ENCODE measurements around the gene CFAP61. TPM values are rescaled to one million over a fixed set of nuclear protein-coding genes. Genes with fewer than 3 reads are reported as not detected.

The CFAP61 gene
- polyA plus RNA-seq, 3 donors from 2014 or later = 1.3 to 3.2 TPM; not detected in 1

GRCh38 chr20:20375862-20376261 lies 323.5 kb downstream of the CFAP61 start:
- H3K4me3 Mint-ChIP-seq = no peak overlapping the region
- H3K4me1 Mint-ChIP-seq = no peaks in the 10 kb centered on the region
- no peaks in the 10 kb centered on the region for H3K9me3 Mint-ChIP-seq
- no peak overlapping the region for H3K27ac Mint-ChIP-seq
- H3K36me3 Mint-ChIP-seq = no peaks in the 10 kb centered on the region
- H3K27me3 Mint-ChIP-seq (ENCODE audit: low read depth in 3 of 3) = peaks cover 3 to 25% (median 12%) of the 10 kb centered on the region in 3 donors
- no peak for DNase-seq

DNA sequence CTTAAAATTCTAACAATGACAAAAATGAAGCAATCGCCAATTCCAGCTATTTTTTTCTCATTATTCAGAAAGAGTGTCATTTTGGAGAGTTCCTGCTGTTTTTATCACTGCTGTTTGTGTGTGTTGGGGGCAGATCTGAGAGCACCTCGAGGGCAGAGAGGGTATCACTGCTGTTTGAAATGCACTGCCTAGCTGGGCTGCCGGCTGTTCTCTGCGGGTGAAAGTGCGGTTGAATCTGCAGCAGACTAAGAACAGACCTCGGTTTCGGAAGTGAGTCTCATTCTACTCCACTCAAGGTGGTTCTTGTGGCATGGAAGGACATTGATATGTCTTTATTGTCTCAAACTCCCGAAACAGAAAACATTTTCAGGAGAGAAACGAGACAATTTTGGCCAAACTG lies 333.9 kb downstream of the CFAP61 start:
- Mint-ChIP-seq H3K4me1 (no peaks in the 10 kb centered on the region), H3K27me3 (ENCODE audit: low read depth in 3 of 3) (peaks cover 0 to 1% (median 0%) of the 10 kb centered on the region in 3 donors), H3K9me3 (no peaks in the 10 kb centered on the region), H3K4me3 (no peak overlapping the region), H3K36me3 (peaks cover 0 to 8% (median 0%) of the 10 kb centered on the region in 3 donors), H3K27ac (no peak overlapping the region)
- DNase-seq = no peak

- peaks cover 5 to 18% (median 9%) of the 10 kb centered on the region in 3 donors for H3K36me3 Mint-ChIP-seq
- H3K27ac Mint-ChIP-seq = no peak overlapping the region
- H3K4me3 Mint-ChIP-seq = no peak overlapping the region
Measured at GRCh38 chr20:20390393-20390792, 338.1 kb downstream of the CFAP61 start.

DNA sequence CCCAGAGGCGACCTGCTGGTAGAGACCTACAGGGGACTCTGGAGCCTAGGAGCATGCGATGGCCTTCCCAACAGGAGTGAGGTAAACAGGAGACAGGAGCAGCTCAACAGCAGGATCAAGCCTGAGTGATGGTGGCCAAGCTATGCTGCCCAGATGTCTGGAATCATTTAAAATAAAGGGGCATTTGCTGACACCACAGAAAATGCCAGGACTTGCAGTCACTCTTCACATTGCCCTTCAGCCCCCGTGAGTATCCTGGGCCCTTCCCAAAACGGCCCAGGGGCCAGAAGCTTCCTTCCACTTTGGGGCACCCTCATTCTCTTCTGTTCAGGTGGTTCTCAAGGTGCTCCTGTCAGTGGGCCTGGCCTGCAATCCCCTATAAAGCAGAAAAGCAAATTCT lies 338.8 kb downstream of the CFAP61 start:
- no peak for DNase-seq
- no peak overlapping the region for H3K27ac Mint-ChIP-seq
- no peaks in the 10 kb centered on the region for H3K9me3 Mint-ChIP-seq
- H3K4me1 Mint-ChIP-seq = no peaks in the 10 kb centered on the region
- peaks cover 5 to 18% (median 9%) of the 10 kb centered on the region in 3 donors for H3K36me3 Mint-ChIP-seq
- peaks cover 0 to 2% (median 0%) of the 10 kb centered on the region in 3 donors for H3K27me3 Mint-ChIP-seq (ENCODE audit: low read depth in 3 of 3)
- no peak overlapping the region for H3K4me3 Mint-ChIP-seq

More at GRCh38 chr20:20390393-20390792, 338.1 kb downstream of the CFAP61 start:
- H3K4me1 Mint-ChIP-seq = no peaks in the 10 kb centered on the region
- no peaks in the 10 kb centered on the region for H3K9me3 Mint-ChIP-seq
- no peak for DNase-seq
- peaks cover 0 to 2% (median 0%) of the 10 kb centered on the region in 3 donors for H3K27me3 Mint-ChIP-seq (ENCODE audit: low read depth in 3 of 3)

DNA sequence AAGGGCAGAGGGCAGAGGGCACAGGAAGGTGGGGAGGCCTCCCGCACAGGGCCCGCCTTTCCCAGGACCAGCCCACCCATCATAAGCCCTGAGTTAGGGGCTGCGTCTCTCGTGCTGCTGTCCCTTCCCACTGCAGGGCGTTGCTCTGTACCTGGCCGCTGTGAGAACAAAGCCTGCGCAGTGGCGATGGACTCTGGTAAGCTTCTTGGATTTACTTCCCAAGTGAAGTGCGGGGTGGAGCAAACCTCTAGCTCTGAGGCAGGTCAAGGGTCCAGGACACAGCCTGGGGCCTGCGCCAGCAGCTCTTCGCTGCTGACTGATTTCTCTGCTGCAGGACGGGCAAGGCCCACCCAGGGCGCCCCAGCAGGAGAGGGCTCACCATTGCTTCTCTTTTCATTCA lies 339.4 kb downstream of the CFAP61 start:
- Mint-ChIP-seq H3K36me3 (peaks cover 7 to 21% (median 9%) of the 10 kb centered on the region in 3 donors), H3K27ac (peak overlapping the region in 1 of 6 donors; percentile 78), H3K27me3 (ENCODE audit: low read depth in 3 of 3) (peaks cover 0 to 2% (median 0%) of the 10 kb centered on the region in 3 donors), H3K4me3 (no peak overlapping the region), H3K9me3 (no peaks in the 10 kb centered on the region), H3K4me1 (no peaks in the 10 kb centered on the region)
- DNase-seq = no peak

DNA sequence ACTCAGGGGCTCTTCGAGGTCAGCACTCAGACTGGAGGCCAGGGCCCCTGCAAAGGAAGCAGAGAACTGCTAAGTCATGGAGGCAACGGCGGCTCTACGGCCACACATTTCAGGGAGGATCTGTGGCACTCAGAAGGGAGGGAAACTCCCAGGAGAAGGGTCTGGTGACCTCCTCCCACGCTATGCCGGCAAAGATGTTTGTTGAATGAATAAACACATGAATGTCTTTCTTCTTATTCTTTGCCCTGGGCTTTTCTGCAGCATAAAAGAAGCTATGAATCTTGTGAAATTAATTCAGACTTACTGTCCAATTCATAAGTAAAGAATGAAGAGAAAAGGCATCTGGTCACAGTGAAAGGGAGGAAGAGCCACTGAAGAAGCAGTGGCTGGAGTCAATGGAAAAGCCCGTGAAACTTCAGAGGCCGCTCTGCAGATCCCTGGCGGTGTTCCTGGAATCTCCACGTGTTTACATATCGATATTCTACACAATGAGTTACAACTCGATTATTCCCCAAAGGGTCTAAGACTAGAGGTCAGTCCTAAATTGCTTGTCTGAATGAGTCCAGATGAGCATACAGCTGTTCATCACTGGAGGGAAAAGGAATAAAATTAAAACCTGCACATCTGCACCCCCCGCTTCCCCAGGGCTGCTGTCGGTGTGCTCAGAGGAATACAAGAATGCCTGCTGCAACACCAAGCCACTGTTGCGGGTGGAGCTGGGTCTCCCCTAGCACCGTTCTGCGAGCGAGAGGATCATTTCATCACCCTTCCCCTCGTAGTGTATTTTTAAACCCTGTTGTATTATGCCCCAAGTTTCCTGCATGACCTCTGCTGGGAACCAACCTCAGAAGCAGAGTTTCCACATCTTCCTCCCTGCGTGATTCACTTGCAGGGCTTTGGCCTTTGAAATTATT lies 341.1 kb downstream of the CFAP61 start:
- peaks cover 8 to 22% (median 9%) of the 10 kb centered on the region in 3 donors for H3K36me3 Mint-ChIP-seq
- no peak overlapping the region for H3K4me3 Mint-ChIP-seq
- DNase-seq = no peak
- no peaks in the 10 kb centered on the region for H3K9me3 Mint-ChIP-seq
- peaks cover 0 to 2% (median 0%) of the 10 kb centered on the region in 3 donors for H3K27me3 Mint-ChIP-seq (ENCODE audit: low read depth in 3 of 3)
- H3K4me1 Mint-ChIP-seq = no peaks in the 10 kb centered on the region
- no peak overlapping the region for H3K27ac Mint-ChIP-seq

GRCh38 chr20:20395087-20395486 lies 342.8 kb downstream of the CFAP61 start:
- Mint-ChIP-seq H3K27ac (no peak overlapping the region), H3K36me3 (peaks cover 8 to 23% (median 9%) of the 10 kb centered on the region in 3 donors), H3K4me3 (no peak overlapping the region), H3K27me3 (ENCODE audit: low read depth in 3 of 3) (peaks cover 0 to 2% (median 0%) of the 10 kb centered on the region in 3 donors), H3K9me3 (no peaks in the 10 kb centered on the region), H3K4me1 (no peaks in the 10 kb centered on the region)
- DNase-seq = no peak

DNA sequence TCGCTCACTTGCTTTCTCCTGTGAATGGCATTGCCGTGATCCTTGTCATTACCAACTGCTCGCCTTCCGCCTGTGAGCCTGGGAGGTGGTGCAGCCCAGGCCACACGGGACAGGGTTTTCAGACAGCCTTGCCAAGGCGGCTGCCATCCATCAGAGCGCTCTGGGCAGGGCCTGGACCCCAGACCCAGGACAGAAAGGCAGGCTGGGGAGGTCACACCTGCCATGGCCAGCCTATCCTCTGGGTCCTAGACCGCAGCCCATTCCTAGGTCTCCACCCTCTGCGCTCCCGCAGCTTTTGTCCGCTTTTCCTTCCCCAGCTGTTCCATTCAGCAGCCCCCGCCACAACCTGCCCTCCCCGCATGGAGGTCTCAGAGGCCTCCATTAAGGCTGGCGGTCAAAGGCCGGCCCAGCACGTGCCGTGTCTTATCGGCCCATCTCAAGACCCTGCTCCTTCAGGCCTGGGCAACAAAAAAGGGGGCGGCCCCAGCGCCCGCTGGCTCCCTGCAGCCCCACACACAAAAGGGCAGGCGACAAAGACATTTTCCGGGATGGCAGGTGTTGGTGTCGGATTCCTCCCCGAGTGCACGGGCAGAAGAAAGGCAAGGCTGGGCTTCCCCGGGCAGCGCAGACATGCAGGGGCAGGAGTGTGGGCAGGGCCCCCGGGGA lies 343.7 kb downstream of the CFAP61 start:
- peaks cover 0 to 2% (median 0%) of the 10 kb centered on the region in 3 donors for H3K27me3 Mint-ChIP-seq (ENCODE audit: low read depth in 3 of 3)
- H3K9me3 Mint-ChIP-seq = no peaks in the 10 kb centered on the region
- H3K36me3 Mint-ChIP-seq = peaks cover 8 to 19% (median 9%) of the 10 kb centered on the region in 3 donors
- no peaks in the 10 kb centered on the region for H3K4me1 Mint-ChIP-seq
- no peak for DNase-seq
- no peak overlapping the region for H3K4me3 Mint-ChIP-seq
- no peak overlapping the region for H3K27ac Mint-ChIP-seq

GRCh38 chr20:20396794-20397193 lies 344.5 kb downstream of the CFAP61 start:
- H3K4me1 Mint-ChIP-seq = no peaks in the 10 kb centered on the region
- no peak overlapping the region for H3K27ac Mint-ChIP-seq
- H3K9me3 Mint-ChIP-seq = no peaks in the 10 kb centered on the region
- H3K36me3 Mint-ChIP-seq = peaks cover 8 to 15% (median 9%) of the 10 kb centered on the region in 3 donors
- peaks cover 0 to 2% (median 0%) of the 10 kb centered on the region in 3 donors for H3K27me3 Mint-ChIP-seq (ENCODE audit: low read depth in 3 of 3)
- no peak overlapping the region for H3K4me3 Mint-ChIP-seq
- DNase-seq = no peak

GRCh38 chr20:20398123-20398522 lies 345.8 kb downstream of the CFAP61 start:
- H3K27me3 Mint-ChIP-seq (ENCODE audit: low read depth in 3 of 3) = peaks cover 0 to 2% (median 0%) of the 10 kb centered on the region in 3 donors
- H3K9me3 Mint-ChIP-seq = no peaks in the 10 kb centered on the region
- peaks cover 9 to 15% (median 11%) of the 10 kb centered on the region in 3 donors for H3K36me3 Mint-ChIP-seq
- H3K4me3 Mint-ChIP-seq = no peak overlapping the region
- no peaks in the 10 kb centered on the region for H3K4me1 Mint-ChIP-seq
- H3K27ac Mint-ChIP-seq = no peak overlapping the region
- DNase-seq = no peak

GRCh38 chr20:20399531-20400500 lies 347.5 kb downstream of the CFAP61 start:
- DNase-seq = no peak
- Mint-ChIP-seq H3K36me3 (peaks cover 6 to 9% (median 7%) of the 10 kb centered on the region in 3 donors), H3K27ac (no peak overlapping the region), H3K27me3 (ENCODE audit: low read depth in 3 of 3) (no peaks in the 10 kb centered on the region), H3K4me1 (no peaks in the 10 kb centered on the region), H3K4me3 (no peak overlapping the region), H3K9me3 (no peaks in the 10 kb centered on the region)

GRCh38 chr20:20401991-20402390 lies 349.7 kb downstream of the CFAP61 start:
- no peak for DNase-seq
- H3K27me3 Mint-ChIP-seq (ENCODE audit: low read depth in 3 of 3) = no peaks in the 10 kb centered on the region
- peaks cover 6 to 10% (median 6%) of the 10 kb centered on the region in 3 donors for H3K36me3 Mint-ChIP-seq
- no peaks in the 10 kb centered on the region for H3K4me1 Mint-ChIP-seq
- no peaks in the 10 kb centered on the region for H3K9me3 Mint-ChIP-seq
- H3K27ac Mint-ChIP-seq = no peak overlapping the region
- no peak overlapping the region for H3K4me3 Mint-ChIP-seq

GRCh38 chr20:20404633-20405032 lies 352.3 kb downstream of the CFAP61 start:
- Mint-ChIP-seq H3K9me3 (no peaks in the 10 kb centered on the region), H3K4me3 (no peak overlapping the region), H3K36me3 (peaks cover 6 to 11% (median 10%) of the 10 kb centered on the region in 3 donors), H3K27ac (peak overlapping the region in 1 of 6 donors; percentile 24), H3K27me3 (ENCODE audit: low read depth in 3 of 3) (no peaks in the 10 kb centered on the region), H3K4me1 (no peaks in the 10 kb centered on the region)
- no peak for DNase-seq

All from immature natural killer cell (primary cell).